Measurements from ENCODE around the gene TENM3.
"Not testable (repeated sequence)": the region's sequence is repeated elsewhere in the genome, so short reads cannot be mapped to it uniquely, and the experiment has no call there.

TENM3 gene

GRCh38 chr4:182236186-182236585, 7.0 kb upstream of the TENM3 start:
- CTCF ChIA-PET = interaction anchor here (0.6 kb wide), 2 partner anchors 102 to 233 kb away, joined by 3 to 4 read pairs; no protein-coding TSS in a partner anchor
- no peak for TF ChIP-seq ZNF473 (tag by site-specific recombination; IDR thresholded peaks at IDR 0.05)
- no peak for TF ChIP-seq ZFP69B (tag by site-specific recombination; IDR thresholded peaks at IDR 0.05)
- TF ChIP-seq ZNF114 (tag by site-specific recombination; IDR thresholded peaks at IDR 0.05) = no peak
- TF ChIP-seq ZNF670 (tag by site-specific recombination; IDR thresholded peaks at IDR 0.05; ENCODE audit: low read depth) = no peak
- no peak for TF ChIP-seq ZNF184 (tag by site-specific recombination; IDR thresholded peaks at IDR 0.05)
- TF ChIP-seq, protein P1, sequence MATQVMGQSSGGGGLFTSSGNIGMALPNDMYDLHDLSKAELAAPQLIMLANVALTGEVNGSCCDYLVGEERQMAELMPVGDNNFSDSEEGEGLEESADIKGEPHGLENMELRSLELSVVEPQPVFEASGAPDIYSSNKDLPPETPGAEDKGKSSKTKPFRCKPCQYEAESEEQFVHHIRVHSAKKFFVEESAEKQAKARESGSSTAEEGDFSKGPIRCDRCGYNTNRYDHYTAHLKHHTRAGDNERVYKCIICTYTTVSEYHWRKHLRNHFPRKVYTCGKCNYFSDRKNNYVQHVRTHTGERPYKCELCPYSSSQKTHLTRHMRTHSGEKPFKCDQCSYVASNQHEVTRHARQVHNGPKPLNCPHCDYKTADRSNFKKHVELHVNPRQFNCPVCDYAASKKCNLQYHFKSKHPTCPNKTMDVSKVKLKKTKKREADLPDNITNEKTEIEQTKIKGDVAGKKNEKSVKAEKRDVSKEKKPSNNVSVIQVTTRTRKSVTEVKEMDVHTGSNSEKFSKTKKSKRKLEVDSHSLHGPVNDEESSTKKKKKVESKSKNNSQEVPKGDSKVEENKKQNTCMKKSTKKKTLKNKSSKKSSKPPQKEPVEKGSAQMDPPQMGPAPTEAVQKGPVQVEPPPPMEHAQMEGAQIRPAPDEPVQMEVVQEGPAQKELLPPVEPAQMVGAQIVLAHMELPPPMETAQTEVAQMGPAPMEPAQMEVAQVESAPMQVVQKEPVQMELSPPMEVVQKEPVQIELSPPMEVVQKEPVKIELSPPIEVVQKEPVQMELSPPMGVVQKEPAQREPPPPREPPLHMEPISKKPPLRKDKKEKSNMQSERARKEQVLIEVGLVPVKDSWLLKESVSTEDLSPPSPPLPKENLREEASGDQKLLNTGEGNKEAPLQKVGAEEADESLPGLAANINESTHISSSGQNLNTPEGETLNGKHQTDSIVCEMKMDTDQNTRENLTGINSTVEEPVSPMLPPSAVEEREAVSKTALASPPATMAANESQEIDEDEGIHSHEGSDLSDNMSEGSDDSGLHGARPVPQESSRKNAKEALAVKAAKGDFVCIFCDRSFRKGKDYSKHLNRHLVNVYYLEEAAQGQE (tag by site-specific recombination; IDR thresholded peaks at IDR 0.05) = no peak
- no peak for TF ChIP-seq ZNF585B (tag by site-specific recombination; IDR thresholded peaks at IDR 0.05)
- no peak for TF ChIP-seq ZNF26 (tag by site-specific recombination; IDR thresholded peaks at IDR 0.05)
- Histone ChIP-seq H3K27ac (ENCODE audit: extremely low read depth, low read depth, low read length) (no peak overlapping the region), H3K4me3 (ENCODE audit: low read depth, low read length) (no peak overlapping the region), H3K4me1 (ENCODE audit: control insufficient read depth, insufficient read depth, low read length) (peaks cover 3% of the 10 kb centered on the region; the same call in 1 of the 2 replicates), H3K9me3 (ENCODE audit: control insufficient read depth, insufficient read depth, low read depth, low read length) (no peaks in the 10 kb centered on the region), H3K36me3 (ENCODE audit: control insufficient read depth in 2 of 2, insufficient read depth in 1 of 2, low read length in 2 of 2) (no peaks in the 10 kb centered on the region)
- POLR2A ChIA-PET = no interaction called here

GRCh38 chr4:182237010-182237409, 6.2 kb upstream of the TENM3 start:
- POLR2A ChIA-PET; CTCF ChIA-PET; H3K36me3 ChIP-seq (ENCODE audit: control insufficient read depth in 2 of 2, insufficient read depth in 1 of 2, low read length in 2 of 2); H3K4me3 ChIP-seq (ENCODE audit: low read depth, low read length); H3K4me1 ChIP-seq (ENCODE audit: control insufficient read depth, insufficient read depth, low read length); H3K27ac ChIP-seq (ENCODE audit: extremely low read depth, low read depth, low read length); H3K9me3 ChIP-seq (ENCODE audit: control insufficient read depth, insufficient read depth, low read depth, low read length): not testable (repeated sequence)
- peak; percentile 96 for TF ChIP-seq ZNF146 (tag by site-specific recombination; IDR thresholded peaks at IDR 0.05)
- TF ChIP-seq ZNF580 (tag by site-specific recombination; IDR thresholded peaks at IDR 0.05) = 0 out of 2 replicates have a peak, but pooled peaks have one; percentile 42

DNA sequence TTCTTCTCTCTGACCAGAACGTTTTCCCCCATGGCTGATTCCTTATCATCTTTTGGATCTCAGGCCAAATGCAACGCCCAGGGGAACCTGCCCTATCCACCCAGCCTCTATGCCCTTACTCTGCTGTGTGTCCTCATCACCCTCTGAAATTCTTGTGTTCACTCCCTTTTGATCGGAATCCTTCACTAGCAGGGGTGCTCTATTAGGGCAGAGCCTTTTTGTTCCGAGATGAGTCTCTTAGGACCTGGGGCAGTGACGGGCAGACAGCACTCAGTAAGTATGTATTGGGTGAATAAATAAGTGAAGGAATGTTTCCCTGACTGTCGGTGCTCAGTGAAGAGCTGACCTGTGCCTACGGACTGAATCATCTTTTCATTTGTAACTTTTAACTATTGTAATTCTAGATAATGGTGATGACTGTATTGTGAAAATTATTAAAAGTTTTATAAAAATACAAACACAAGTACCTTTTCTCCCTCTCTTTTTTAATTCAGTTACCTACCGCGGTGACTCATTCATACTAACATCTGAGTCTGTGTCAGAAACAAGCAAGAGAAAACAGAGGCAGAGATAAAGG, 4.8 kb upstream of the TENM3 start:
- no peaks in the 10 kb centered on the region for H3K9me3 ChIP-seq (ENCODE audit: control insufficient read depth, insufficient read depth, low read depth, low read length)
- ChIA-PET CTCF (interaction anchor here (0.5 to 0.6 kb wide), 2 partner anchors 11 to 1278 kb away, joined by 3 read pairs; no protein-coding TSS in a partner anchor), POLR2A (no interaction called here)
- H3K4me3 ChIP-seq (ENCODE audit: low read depth, low read length) = no peak overlapping the region
- H3K36me3 ChIP-seq (ENCODE audit: control insufficient read depth in 2 of 2, insufficient read depth in 1 of 2, low read length in 2 of 2) = no peaks in the 10 kb centered on the region
- TF ChIP-seq PRDM10 (tag by site-specific recombination; IDR thresholded peaks at IDR 0.05) (0 out of 2 replicates have a peak, but pooled peaks have one; percentile 14), ZNF776 (tag by site-specific recombination; IDR thresholded peaks at IDR 0.05; ENCODE audit: borderline replicate concordance) (no peak), ZNF248 (tag by site-specific recombination; IDR thresholded peaks at IDR 0.05) (no peak)
- TF ChIP-seq, protein P2, sequence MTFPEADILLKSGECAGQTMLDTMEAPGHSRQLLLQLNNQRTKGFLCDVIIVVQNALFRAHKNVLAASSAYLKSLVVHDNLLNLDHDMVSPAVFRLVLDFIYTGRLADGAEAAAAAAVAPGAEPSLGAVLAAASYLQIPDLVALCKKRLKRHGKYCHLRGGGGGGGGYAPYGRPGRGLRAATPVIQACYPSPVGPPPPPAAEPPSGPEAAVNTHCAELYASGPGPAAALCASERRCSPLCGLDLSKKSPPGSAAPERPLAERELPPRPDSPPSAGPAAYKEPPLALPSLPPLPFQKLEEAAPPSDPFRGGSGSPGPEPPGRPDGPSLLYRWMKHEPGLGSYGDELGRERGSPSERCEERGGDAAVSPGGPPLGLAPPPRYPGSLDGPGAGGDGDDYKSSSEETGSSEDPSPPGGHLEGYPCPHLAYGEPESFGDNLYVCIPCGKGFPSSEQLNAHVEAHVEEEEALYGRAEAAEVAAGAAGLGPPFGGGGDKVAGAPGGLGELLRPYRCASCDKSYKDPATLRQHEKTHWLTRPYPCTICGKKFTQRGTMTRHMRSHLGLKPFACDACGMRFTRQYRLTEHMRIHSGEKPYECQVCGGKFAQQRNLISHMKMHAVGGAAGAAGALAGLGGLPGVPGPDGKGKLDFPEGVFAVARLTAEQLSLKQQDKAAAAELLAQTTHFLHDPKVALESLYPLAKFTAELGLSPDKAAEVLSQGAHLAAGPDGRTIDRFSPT (tag by site-specific recombination; IDR thresholded peaks at IDR 0.05) = peak; percentile 20; the same call in 1 of the 2 replicates
- H3K27ac ChIP-seq (ENCODE audit: extremely low read depth, low read depth, low read length) = no peak overlapping the region
- H3K4me1 ChIP-seq (ENCODE audit: control insufficient read depth, insufficient read depth, low read length) = no peaks in the 10 kb centered on the region
